Upper lobe of left lung (tissue), 6 donors: ENCODE data around the gene MMD. TPM values are rescaled to one million over a fixed set of nuclear protein-coding genes. Genes with fewer than 3 reads are reported as not detected.

Source experiments
- ATAC-seq, 2 donors: fragments of 200-7000 bp; cut with Tn5 transposase; one replicate each; pipeline ENCODE4 v1.9.1; 2022; ENCODE audit warnings: mild to moderate bottlenecking in 2 of 2, moderate library complexity in 2 of 2; ENCODE audit not compliant: low FRiP score in 2 of 2
- DNase-seq, 2 donors: peaks; one replicate each; pipeline ENCODE4 v3.0.0-alpha.2; 2019 to 2020
- H3K27ac ChIP-seq, 4 donors: fragments of 200-600 bp; sonication (generic); one replicate each; pipeline ENCODE4 v1.5.1; 2016 to 2019
- H3K27me3 ChIP-seq, 4 donors: fragments of 200-600 bp; sonication (generic); one replicate each; pipeline ENCODE4 v1.5.1; 2017 to 2019
- H3K36me3 ChIP-seq, 4 donors: fragments of 200-600 bp; sonication (generic); one replicate each; pipeline ENCODE4 v1.5.1; 2016 to 2019
- H3K4me1 ChIP-seq, 4 donors: fragments of 200-600 bp; sonication (generic); one replicate each; pipeline ENCODE4 v1.5.1; 2018 to 2019
- H3K4me3 ChIP-seq, 4 donors: fragments of 200-600 bp; sonication (generic); one replicate each; pipeline ENCODE4 v1.5.1; 2017 to 2019; ENCODE audit warnings: mild to moderate bottlenecking in 2 of 4, moderate library complexity in 1 of 4
- H3K9me3 ChIP-seq, 4 donors: fragments of 200-600 bp; sonication (generic); one replicate each; pipeline ENCODE4 v1.5.1; 2018 to 2019
- EP300 ChIP-seq, 4 donors: sonication (generic); formaldehyde crosslinking; IDR thresholded peaks; one replicate each; pipeline ENCODE4 v1.5.1; 2017; ENCODE audit warnings: antibody characterized with exemption in 4 of 4, control low read depth in 2 of 4
- POLR2A ChIP-seq, 4 donors: fragments of 450-650 bp; IDR thresholded peaks; one replicate each; pipeline ENCODE4 v1.5.1; 2016 to 2017; ENCODE audit warnings: antibody characterized with exemption in 4 of 4, mild to moderate bottlenecking in 2 of 4
- POLR2AphosphoS5 ChIP-seq, 2 donors: sonication (generic); formaldehyde crosslinking; IDR thresholded peaks; one replicate each; pipeline ENCODE4 v1.5.1; 2017; ENCODE audit warnings: antibody characterized with exemption in 2 of 2
- WGBS, 2 donors: methylation state at CpG; one replicate each; pipeline ENCODE4 v1.1.5; 2017 to 2018; 5-methylcytosine and 5-hydroxymethylcytosine counted together
- total RNA-seq, 6 donors: library from RNA; depleted of rRNA in 4 of 6; stranded (reverse); fragments of >200 nt in 4 of 6; gene quantifications; one replicate each; pipeline versions ENCODE4 v1.1.0 to v1.2.1, GENCODE V29; 2016 to 2021
- TF ChIP-seq, protein P1 (sequence below), 6 experiments: fragments of 450-650 bp in 4 of 6; fragments of 200-600 bp in 2 of 6; sonication (generic) in 2 of 6; IDR thresholded peaks; one replicate each; pipeline ENCODE4 v1.5.1; 2016 to 2019; ENCODE audit warnings: antibody characterized with exemption in 6 of 6
- donor health status: DM: no; HTN: no; CAD: no; lungs with moderate emphysema.
- donor health status: DM: no; HTN: yes; CAD: no; lungs with severe emphysema.

MMD gene
- total RNA-seq, 6 donors from 2014 or later = 13.5 to 26.7 (median 19.0) TPM

GRCh38 chr17:55347341-55347740 lies 74.3 kb downstream of the MMD start:
- no peak overlapping the region for H3K4me3 ChIP-seq
- 96 to 100% methylated on average over 2 of the region's 2 CpGs for WGBS, 2 donors
- H3K36me3 ChIP-seq = no peaks in the 10 kb centered on the region
- no peaks in the 10 kb centered on the region for H3K9me3 ChIP-seq
- no peaks in the 10 kb centered on the region for H3K27me3 ChIP-seq
- no peak for TF ChIP-seq POLR2A (IDR thresholded peaks at IDR 0.05)
- no peak for TF ChIP-seq EP300 (IDR thresholded peaks at IDR 0.05)
- TF ChIP-seq POLR2AphosphoS5 (IDR thresholded peaks at IDR 0.05) = no peak
- TF ChIP-seq, protein P1, sequence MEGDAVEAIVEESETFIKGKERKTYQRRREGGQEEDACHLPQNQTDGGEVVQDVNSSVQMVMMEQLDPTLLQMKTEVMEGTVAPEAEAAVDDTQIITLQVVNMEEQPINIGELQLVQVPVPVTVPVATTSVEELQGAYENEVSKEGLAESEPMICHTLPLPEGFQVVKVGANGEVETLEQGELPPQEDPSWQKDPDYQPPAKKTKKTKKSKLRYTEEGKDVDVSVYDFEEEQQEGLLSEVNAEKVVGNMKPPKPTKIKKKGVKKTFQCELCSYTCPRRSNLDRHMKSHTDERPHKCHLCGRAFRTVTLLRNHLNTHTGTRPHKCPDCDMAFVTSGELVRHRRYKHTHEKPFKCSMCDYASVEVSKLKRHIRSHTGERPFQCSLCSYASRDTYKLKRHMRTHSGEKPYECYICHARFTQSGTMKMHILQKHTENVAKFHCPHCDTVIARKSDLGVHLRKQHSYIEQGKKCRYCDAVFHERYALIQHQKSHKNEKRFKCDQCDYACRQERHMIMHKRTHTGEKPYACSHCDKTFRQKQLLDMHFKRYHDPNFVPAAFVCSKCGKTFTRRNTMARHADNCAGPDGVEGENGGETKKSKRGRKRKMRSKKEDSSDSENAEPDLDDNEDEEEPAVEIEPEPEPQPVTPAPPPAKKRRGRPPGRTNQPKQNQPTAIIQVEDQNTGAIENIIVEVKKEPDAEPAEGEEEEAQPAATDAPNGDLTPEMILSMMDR (IDR thresholded peaks at IDR 0.05) = no peak
- no peak overlapping the region for H3K27ac ChIP-seq
- DNase-seq (no peak), ATAC-seq (no peak)
- peaks cover 0 to 8% (median 3%) of the 10 kb centered on the region in 4 donors for H3K4me1 ChIP-seq

- TF ChIP-seq, protein P1 (IDR thresholded peaks at IDR 0.05) = no peak
- TF ChIP-seq POLR2AphosphoS5 (IDR thresholded peaks at IDR 0.05) (no peak), EP300 (IDR thresholded peaks at IDR 0.05) (no peak), POLR2A (IDR thresholded peaks at IDR 0.05) (no peak)
- H3K36me3 ChIP-seq = no peaks in the 10 kb centered on the region
- no peak overlapping the region for H3K4me3 ChIP-seq
- no peaks in the 10 kb centered on the region for H3K9me3 ChIP-seq
- ATAC-seq (no peak), DNase-seq (no peak)
- 94 to 100% methylated on average over 1 of the region's 1 CpG for WGBS, 2 donors
- peaks cover 0 to 8% (median 3%) of the 10 kb centered on the region in 4 donors for H3K4me1 ChIP-seq
- no peaks in the 10 kb centered on the region for H3K27me3 ChIP-seq
- no peak overlapping the region for H3K27ac ChIP-seq
Observed at GRCh38 chr17:55346658-55347057, 75.0 kb downstream of the MMD start.

DNA sequence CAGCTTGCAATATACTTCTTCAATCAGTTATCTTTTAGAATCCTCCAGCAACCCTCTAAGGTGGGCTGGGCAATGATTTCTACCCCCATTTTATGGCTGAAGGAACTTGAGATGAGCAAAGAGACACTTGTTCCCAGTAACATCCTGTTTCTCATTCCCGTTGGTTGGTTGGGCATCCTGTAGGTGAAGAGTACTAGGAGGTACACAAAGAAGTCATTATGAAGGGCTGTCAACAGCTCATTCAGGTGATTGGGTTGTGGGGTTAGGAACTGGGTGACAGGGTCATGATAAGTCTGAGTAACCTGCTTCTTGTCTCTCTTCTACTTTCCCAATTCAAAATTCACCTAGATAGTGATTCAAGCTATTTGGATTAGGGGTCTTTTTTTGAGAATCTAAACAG lies 76.5 kb downstream of the MMD start:
- peaks cover 0 to 8% (median 3%) of the 10 kb centered on the region in 4 donors for H3K4me1 ChIP-seq
- no peak overlapping the region for H3K27ac ChIP-seq
- no peaks in the 10 kb centered on the region for H3K27me3 ChIP-seq
- H3K4me3 ChIP-seq = no peak overlapping the region
- 92 to 95% methylated on average over 1 of the region's 1 CpG for WGBS, 2 donors
- ATAC-seq (no peak), DNase-seq (no peak)
- H3K9me3 ChIP-seq = no peaks in the 10 kb centered on the region
- no peak for TF ChIP-seq POLR2AphosphoS5 (IDR thresholded peaks at IDR 0.05)
- TF ChIP-seq POLR2A (IDR thresholded peaks at IDR 0.05) = no peak
- TF ChIP-seq EP300 (IDR thresholded peaks at IDR 0.05) = no peak
- TF ChIP-seq, protein P1 (IDR thresholded peaks at IDR 0.05) = no peak
- no peaks in the 10 kb centered on the region for H3K36me3 ChIP-seq

DNA sequence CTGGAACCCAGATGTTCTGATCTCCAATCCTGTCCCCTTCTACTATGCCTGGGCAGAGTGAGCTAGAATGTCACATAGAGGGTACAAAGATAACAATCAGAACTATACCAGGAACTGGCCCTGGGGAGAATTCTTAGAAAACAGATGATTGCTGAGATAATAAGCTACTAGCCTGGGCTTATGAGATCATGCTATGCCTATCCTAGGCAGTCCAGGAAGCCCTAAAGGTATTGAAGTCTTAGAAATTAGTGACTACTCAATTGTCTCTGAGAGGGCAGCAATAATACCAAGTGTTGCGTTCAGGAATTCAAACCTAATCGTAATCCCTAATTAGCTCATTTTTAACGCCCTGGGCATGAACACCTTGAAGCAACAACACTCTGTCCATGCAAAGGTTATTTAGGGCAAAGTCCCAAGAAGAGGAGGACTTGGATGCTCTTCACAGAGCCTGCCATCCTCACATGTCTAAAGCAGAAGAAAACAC lies 77.1 kb downstream of the MMD start:
- no peak for TF ChIP-seq EP300 (IDR thresholded peaks at IDR 0.05)
- TF ChIP-seq, protein P1 (IDR thresholded peaks at IDR 0.05) = no peak
- no peak for TF ChIP-seq POLR2A (IDR thresholded peaks at IDR 0.05)
- TF ChIP-seq POLR2AphosphoS5 (IDR thresholded peaks at IDR 0.05) = no peak
- H3K27ac ChIP-seq = no peak overlapping the region
- DNase-seq = no peak
- H3K9me3 ChIP-seq = no peaks in the 10 kb centered on the region
- WGBS, 2 donors = 83 to 86% methylated on average over 3 of the region's 3 CpGs
- no peaks in the 10 kb centered on the region for H3K36me3 ChIP-seq
- H3K27me3 ChIP-seq = no peaks in the 10 kb centered on the region
- no peak for ATAC-seq
- H3K4me1 ChIP-seq = peaks cover 0 to 8% (median 3%) of the 10 kb centered on the region in 4 donors
- no peak overlapping the region for H3K4me3 ChIP-seq

- Histone ChIP-seq H3K4me1 (peaks cover 0 to 7% (median 3%) of the 10 kb centered on the region in 4 donors), H3K27ac (no peak overlapping the region), H3K9me3 (no peaks in the 10 kb centered on the region), H3K27me3 (no peaks in the 10 kb centered on the region), H3K4me3 (no peak overlapping the region), H3K36me3 (no peaks in the 10 kb centered on the region)
- DNase-seq (no peak), ATAC-seq (no peak)
- 72 to 75% methylated on average over 4 of the region's 4 CpGs for WGBS, 2 donors
- no peak for TF ChIP-seq POLR2A (IDR thresholded peaks at IDR 0.05)
- TF ChIP-seq POLR2AphosphoS5 (IDR thresholded peaks at IDR 0.05) = no peak
- no peak for TF ChIP-seq EP300 (IDR thresholded peaks at IDR 0.05)
- TF ChIP-seq, protein P1 (IDR thresholded peaks at IDR 0.05) = no peak
Observed at GRCh38 chr17:55343900-55344513, 77.6 kb downstream of the MMD start.
